A172 (cell line): Measurements from ENCODE around the gene PTPRK. TPM values are rescaled to one million over a fixed set of nuclear protein-coding genes. Genes with fewer than 3 reads are reported as not detected.

Experiments used
- DNase-seq: peaks from one replicate; pipeline ENCODE4 v3.0.0-alpha.2; 2015; ENCODE audit warnings: low spot score
- total RNA-seq: library from RNA; depleted of rRNA; stranded (reverse); fragments of >200 nt; shearing (Covaris generic); gene quantifications from 2 replicates; pipeline ENCODE4 v1.2.3, GENCODE V29; 2014

Gene PTPRK
- total RNA-seq, 1 experiment from 2014 or later, result 44.1 TPM

DNA sequence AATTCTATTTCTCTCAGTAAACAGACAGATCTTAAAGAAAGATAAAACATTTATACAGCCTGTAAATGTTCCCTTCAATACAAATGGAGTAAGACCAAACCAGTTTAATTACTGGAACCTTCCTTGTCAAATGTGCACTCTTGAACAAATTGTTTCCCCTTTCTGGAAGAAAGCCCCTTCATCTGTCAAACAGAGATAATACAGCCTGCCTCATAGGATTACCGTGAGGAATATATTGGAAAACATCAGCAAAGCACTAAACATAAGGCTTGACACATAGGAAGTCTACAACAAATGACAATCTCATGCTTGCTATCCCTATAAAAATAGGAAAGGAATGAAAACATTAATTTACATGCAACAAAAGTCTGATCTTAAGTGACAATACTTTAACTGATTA lies 173.8 kb downstream of the PTPRK start:
- no peak for DNase-seq

DNA sequence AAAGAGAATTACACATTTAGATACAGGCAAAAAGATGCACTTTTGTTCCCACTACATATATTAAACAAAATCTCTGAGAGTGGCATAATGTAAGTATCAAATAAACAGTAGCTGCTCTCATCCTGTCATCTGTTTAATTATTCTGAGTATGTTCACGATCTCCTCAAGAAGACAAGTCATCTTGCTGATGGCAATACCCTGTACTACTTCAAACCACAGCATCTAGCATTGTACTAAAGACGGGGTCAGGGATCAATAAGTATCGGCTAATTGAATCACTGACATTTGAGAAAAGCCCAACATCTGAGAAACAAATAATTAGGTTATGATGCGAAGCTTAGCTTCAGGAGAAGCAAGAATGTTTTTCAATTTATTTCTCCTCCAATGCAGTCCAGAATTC lies 175.1 kb downstream of the PTPRK start:
- DNase-seq, result no peak

GRCh38 chr6:128343706-128344105 lies 176.7 kb downstream of the PTPRK start:
- no peak for DNase-seq

- DNase-seq, result no peak
Observed at GRCh38 chr6:128339635-128340450, 180.6 kb downstream of the PTPRK start.

DNA sequence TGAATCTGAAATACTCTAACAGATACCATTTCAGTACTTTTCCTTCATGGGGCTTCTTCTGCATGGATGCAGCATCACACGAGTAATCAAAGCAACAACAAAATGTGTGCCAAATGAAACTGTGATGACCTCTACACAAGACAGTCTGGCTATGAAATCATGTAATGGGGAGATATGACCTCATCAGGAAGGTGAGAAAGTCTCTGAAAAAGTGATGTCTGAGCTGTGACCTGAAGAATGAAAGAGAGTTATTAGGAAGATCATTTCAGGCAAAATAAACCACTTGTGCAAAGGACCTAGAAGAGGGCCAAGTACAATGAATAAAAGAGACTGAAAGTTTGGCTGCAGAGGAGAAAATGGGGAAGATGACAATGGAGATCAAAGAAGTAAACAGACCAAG lies 182.8 kb downstream of the PTPRK start:
- no peak for DNase-seq

DNA sequence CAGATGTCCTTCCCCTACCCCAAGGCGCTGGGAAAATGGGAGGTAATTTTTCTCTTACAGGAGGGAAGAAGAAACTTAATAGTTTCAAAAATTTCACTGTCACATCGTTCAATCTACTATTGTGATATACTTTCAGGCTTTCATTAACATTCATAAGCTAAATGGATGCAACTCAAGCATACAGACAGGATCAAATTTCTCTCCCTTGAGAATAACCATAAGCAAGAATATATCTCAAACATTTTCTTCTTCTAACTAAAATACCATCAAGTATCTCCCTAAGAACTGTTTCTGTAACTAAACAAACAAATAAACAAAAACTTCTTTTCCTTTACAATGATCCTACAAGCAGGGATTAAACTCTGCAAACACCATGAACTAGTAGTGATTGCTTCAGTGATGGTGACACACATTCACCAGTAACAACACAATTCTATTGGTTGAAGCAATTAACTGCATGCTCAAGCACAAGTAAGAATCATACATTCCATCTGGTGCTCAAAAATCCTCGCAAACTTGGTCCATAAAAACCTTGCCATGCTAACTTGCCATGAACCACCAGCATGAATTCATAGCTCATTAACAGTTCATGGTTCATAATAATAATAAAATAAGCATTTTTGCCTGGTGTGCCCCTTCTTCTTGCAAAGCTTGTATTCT lies 183.8 kb downstream of the PTPRK start:
- no peak for DNase-seq

DNA sequence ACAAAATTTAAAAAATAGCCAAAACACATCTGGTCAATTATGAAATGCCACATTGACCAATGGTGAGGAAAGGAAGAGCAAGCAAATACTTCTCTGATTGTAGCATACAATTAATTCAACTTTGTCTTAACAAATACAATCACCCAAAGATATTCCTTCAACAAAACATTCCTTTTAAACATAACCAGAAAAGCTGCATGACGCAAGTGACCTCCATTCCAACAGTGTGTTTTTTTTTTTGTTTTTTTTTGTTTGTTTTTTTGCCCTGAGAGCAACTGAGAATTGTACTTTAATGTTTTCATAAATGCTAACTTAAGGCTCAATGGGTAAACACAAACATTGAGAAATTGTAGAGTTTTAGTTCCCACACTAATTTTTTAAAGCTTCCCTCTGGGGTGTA lies 184.4 kb downstream of the PTPRK start:
- no peak for DNase-seq

DNA sequence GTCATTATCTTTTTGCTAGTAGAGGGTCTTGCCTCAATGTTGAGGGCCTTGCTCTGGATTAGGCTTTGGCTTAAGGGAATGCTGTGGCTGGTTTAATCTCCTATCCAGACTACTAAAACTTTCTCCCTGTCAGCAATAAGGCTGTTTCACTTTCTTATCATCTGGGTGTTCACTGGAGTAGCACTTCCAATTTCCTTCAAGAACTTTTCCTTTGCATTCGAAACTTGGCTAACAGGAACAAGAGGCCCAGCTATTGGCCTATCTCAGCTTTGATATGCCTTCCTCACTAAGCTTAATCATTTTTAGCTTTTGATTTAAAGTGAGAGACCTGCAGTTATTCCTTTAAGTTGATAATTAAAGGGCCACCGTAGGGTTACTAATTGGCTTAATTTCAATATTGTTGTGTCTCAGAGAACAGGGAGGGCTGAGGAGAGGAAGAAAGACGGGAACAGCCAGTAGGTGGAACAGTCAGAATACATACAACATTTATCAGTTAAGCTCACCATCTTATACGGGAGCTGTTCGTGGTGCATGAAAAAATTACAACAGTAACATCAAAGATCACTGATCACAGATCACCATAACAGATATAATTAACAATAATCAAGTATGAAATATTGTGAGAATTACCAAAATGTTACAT lies 186.7 kb downstream of the PTPRK start:
- no peak for DNase-seq

- no peak for DNase-seq
Observed at GRCh38 chr6:128327890-128328289, 192.5 kb downstream of the PTPRK start.

DNA sequence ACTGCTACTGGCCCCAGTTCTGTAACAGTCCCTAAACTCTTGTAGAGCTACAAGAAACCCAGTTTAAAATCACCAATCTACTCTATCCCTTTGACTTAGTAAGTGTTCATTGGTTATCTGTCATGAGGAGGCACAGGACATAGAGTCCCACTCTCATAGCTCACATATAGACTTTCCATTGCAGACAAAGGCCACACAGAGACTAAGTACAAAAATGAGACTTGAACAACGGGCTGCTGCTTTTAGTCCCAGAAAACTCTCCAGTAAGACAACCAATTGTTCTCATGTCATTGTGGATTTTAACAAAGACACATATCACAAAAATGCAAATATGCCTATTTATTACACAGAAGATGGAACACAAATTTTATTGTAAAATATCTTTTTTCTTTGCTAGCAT lies 197.4 kb downstream of the PTPRK start:
- no peak for DNase-seq

DNA sequence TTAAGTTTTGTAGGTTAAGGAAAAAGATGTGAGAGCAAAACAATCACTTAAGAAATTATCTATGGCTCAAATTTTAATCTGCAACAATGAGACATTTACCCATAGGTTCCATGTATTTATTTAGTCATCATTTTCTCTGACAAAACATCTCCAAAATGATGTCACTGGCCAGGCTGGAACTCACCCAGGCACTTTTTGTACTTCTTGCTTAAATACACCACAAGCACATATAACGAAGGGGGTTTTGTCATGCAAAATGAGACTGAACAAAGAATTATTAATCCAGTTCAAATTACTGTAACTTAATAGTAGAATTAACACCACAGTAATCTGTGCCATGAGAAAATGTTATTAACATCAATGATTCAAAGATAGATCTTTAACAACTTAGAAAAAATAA lies 200.5 kb downstream of the PTPRK start:
- DNase-seq, result no peak

- no peak for DNase-seq
Observed at GRCh38 chr6:128319157-128319556, 201.2 kb downstream of the PTPRK start.

- DNase-seq, result no peak
Observed at GRCh38 chr6:128316258-128316929, 204.0 kb downstream of the PTPRK start.

GRCh38 chr6:128314190-128314589 lies 206.2 kb downstream of the PTPRK start:
- DNase-seq, result no peak

DNA sequence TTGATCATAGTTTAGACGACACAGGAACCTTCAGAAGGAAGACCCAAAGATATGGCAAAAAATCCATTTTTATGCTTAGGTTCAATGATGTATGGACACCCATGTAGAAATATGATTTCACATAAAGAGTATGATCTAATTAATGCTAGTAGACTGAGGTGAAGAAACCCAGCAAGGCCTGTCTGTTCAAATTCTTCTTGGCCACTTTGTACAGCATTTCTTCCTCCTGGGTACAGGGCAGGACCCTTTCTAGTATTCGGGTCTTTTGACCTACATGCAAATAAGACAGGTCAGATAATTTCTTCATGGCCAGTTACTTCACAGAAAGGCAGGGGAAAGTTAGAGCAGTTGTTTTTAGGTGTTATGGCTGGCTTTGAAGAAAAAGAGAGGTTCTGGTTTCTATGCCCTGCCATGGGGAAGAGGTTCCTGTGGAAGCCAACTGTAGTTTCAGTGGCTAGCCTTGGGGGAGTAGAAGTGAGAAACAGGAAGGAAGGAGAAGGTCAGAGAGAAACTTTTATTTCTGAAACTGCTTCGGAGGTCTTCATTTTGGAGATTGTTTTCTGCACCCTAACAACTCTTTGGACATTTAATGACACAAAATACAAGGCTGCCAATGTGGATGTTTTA lies 208.3 kb downstream of the PTPRK start:
- no peak for DNase-seq

DNA sequence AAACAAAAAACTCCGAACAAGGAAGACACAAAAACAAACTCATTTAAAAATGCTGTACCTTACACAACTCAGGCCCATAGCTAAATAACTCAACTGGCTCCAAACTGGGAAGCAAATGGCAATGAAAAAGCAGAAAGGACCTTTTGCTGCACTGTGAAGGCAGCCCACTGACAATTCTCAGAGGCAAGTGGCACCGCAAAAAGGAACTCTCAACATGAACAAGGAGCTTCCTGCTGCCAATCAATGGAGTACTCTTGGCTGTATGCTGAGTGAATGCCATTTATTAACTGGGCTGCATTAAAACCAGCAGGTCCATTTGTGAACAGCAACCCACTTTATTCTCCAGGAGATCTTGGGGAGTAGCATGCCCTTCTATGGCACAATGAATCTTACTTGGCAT lies 209.9 kb downstream of the PTPRK start:
- no peak for DNase-seq

- no peak for DNase-seq
Observed at GRCh38 chr6:128307671-128308070, 212.7 kb downstream of the PTPRK start.

DNA sequence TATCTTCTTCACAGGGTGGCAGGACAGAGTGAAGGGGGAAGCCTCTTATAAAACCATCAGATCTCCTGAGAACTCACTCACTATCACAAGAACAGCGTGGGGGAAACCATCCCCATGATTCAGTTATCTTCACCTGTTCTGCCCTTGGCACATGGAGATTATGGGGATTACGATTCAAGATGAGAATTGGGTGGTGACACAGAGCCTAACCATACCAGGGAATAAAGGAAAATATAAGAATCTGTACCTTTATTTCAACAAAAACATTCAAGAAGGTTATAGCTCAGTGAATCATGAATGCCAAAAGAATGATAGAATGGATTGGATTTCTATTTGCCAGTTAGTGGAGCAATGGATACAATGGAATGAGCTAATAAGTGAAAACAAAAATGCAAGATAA lies 214.4 kb downstream of the PTPRK start:
- no peak for DNase-seq

DNA sequence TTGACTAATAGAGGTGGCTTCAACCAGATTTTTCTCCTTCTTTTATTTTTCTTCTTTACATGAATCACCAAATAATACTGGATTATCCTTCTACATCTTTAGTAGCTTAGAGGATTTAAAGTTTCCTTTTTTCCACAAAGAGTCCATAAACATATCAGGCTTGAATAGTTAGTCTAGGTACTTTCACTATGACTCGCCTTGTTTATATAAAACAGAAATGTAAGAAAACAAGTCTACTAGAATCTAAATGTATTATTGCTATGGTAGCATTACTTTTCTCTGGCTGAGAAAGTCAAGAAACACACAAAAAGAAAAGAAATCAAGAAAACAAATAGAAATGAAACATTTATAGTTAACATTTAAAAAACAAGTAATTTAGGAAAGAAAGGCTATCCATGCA lies 215.2 kb downstream of the PTPRK start:
- DNase-seq, result no peak

GRCh38 chr6:128303870-128304269 lies 216.5 kb downstream of the PTPRK start:
- DNase-seq, result no peak

DNA sequence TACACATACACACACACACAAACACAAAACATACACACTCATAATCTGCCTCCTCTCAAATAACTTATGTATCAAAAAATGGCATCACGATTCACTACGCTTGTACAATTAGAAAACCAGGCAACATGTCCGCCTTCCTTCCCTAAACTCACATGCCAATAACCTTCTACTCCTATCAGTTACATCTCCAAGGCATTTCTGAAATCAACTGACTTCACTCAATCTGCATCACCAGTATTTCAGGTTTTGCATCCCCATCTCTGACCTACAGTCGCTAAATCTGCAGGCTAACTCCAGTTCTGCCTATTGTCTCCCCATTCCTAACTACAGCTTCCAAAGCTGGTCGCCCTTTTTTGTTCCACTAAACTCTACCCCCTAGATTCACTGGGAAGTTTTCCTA lies 217.5 kb downstream of the PTPRK start:
- no peak for DNase-seq

DNA sequence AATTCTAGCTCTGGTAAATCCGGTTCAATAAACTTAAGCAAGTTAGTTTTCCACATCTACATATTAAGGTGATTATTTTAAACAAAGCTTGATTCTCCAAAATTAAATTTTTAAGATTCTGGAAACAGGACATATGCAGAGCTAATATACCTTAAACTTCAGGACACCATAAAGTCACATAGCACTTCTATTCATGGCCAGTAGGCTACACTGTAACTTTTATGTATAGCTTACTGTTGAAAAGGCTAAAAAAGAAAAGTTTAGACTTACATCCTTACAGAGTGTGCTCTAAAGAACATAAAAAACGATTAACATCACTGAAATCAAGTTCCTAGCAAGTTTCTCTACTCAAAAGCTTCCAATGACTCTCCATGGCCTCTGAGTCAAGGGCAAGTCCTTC lies 224.7 kb downstream of the PTPRK start:
- no peak for DNase-seq
